Measurements from ENCODE around the gene ZKSCAN3.
A peak's percentile ranks its signal among the peaks of the same experiment; 100 is the strongest.
"Not testable (repeated sequence)": the region's sequence is repeated elsewhere in the genome, so short reads cannot be mapped to it uniquely, and the experiment has no call there.

Gene ZKSCAN3

DNA sequence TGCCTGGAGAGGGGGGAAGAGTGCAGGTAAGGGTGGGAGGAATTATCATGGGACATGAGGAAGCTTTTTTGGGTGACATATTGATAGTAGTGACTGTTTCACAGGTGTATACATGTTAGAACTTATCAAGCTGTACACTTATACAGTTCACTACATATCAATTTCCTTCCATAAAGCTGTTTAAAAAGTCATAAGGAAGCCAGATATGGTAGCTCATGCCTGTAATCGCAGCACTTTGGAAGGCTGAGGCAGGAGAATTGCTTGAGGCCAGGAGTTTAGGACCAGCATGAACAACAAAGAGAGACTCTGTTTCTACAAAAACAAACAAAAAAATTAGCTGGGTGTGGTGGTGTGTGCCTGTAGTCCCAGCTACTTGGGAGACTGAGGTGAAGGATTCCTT is 28.1 kb downstream of the ZKSCAN3 start:
- DNase-seq = no peak

DNA sequence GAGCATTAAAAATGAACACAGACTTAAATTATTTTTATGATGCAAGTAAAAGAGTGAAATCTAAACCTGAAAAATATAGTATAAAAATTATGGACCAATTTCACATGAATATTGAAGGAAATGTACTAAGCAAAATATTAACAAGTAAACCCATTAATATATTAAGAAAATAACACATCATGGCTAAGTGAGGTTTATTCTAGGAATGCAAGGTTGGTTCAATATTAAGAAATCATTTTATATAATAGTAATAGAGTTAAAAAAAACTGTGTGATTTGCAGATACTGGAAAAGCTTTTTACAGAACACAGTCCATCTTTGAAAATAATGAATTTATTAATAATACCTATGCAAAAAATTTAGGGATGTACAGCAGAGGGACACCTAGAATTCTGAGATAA is 28.9 kb downstream of the ZKSCAN3 start:
- DNase-seq = no peak

DNA sequence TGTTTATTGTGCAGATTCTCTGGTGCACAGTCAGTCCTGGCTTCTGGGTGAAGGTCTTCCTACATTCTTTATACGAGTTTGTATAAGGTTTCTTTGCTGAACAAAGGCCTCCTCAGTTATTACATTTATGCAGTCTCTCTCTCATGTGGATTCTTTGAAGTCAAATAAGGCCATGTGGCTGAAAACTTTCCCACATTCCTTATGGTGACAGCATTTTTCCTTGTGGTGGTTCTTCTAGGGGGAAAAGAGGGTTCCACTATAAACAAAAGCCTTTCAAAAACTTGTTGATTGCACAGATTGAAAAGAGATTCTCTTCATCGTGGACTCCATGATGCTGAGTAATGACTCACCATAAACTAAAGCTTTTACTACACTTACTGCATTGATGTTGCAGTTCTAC is 30.6 kb downstream of the ZKSCAN3 start:
- no peak for DNase-seq

DNA sequence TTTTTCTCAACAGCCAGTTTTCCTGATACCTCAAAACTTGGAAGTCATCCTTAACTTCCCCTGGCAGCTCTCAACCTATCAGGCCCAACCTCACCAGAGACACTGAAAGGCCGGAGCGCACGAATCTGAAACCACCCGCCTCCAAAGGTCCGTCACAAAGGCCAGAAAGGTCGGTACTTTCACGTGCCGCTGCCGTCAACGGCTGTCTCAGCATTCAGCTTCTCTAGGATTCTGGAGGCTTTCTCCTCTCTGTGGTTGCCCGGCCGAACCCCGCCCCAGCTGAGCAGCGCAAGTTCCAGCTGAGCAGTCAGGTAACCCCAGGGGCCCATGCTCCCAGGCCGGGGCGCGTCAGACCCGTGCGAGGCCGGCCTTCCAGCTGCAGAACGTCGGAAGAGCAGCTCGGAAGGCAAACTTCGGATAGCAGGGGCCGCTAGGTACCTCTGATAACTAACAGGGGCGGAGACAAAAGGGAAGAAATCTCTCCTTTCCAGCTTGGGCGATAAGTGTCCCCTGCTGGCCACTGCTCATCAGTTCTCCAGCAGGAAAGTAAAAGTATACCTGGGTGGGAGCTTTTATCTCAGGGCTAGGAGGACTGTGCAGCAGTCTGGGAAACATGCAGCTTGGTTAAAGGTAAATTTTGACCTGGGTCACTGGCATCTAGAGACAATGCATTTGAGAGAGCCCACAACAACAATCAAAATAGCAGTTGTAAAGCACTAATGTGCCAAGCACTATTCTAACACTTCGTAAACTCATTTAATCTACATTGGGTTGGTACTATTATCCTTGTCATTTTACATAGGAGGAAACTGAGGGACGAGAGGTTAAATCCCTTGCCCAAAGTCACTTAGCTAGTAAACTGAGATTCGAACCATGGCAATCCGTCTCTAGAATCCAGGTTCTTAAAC is 33.7 kb downstream of the ZKSCAN3 start:
- peak; percentile 26 for DNase-seq

DNA sequence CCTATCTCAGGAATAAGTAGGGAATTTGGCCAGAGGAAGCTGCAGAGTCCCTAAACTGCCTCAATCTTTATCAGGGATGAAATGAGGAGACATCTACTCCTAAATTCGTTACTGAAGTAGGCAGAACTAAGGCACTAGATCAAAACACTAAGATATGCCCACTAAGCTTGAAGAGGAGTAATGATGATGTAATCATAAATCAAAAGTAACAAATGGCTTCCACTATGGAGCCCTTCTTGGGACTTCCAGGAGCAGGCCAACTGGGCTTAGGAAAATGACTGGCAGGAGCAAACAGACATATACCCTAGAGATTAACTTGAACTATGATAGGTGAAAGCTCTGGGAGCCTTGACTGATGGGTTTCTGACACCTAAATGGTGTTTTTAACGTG is 34.4 kb downstream of the ZKSCAN3 start:
- DNase-seq = no peak

DNA sequence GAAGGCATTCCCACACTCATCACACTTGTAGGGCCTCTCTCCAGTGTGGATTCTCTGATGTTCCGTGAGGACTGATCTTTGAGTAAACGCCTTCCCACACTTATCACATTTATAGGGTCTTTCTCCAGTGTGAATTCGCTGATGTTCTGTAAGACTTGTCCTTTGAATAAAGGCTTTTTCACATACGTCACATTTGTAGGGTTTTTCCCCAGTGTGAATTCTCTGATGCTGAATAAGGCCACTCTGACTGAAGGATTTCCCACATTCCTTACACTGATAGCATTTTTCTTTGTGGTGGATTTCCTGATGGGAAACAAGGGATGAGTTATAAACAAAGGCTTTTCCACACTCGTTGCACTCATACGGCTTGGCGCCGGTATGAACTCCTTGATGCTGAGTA is 40.9 kb downstream of the ZKSCAN3 start:
- no peak for DNase-seq

DNA sequence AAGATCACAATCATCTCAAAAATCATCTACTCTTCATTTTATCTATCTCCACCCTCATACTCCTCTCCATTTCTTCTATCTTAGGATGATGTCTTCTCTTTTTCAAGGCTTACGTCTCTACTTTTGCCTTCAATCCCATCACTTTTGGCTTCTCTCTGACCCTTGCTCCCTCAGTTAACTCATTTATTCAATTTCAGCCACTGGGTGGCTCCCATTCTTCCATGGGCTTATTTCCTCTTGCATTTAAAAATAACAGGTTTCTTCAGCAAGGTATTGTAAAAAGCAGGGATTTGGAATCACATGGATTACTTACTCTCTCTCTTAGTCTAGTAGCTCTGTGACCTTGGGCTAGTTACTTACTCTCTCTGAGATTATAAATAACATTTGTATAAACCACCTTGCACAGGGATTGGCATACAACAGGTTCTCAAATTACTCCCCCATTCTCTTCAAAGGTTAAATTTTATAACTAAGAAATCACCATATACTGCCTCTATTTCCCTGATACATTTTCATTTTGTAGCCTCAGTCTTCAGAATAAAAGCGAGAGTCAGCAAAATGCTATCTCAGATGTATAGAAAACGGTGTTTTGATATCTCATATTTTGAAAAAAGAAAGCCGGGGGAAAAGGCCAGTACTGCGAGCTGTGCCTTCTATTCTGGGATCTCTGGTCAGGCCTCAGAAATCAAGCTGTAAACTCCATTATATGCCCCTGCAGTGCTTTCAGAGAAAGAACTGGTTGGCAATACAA is 44.3 kb downstream of the ZKSCAN3 start:
- no peak for DNase-seq

DNA sequence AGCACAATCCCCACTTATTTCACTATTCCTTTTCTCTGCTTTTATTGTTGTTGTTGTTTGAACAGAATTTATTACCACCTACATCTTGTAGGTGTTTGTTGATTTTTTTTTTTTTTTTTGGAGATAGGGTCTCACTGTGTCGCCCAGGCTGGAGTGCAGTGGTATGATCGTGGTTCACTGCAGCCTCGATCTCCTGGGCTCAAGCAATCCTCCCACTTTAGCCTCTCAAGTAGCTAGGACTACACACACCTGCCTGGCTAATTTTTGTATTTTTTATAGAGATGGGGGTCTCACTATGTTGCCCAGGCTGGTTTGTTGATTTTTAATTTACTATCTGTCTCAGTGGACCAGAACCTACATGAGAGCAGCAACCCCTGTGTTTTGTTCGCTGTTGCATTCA is 46.2 kb downstream of the ZKSCAN3 start:
- no peak for DNase-seq

DNA sequence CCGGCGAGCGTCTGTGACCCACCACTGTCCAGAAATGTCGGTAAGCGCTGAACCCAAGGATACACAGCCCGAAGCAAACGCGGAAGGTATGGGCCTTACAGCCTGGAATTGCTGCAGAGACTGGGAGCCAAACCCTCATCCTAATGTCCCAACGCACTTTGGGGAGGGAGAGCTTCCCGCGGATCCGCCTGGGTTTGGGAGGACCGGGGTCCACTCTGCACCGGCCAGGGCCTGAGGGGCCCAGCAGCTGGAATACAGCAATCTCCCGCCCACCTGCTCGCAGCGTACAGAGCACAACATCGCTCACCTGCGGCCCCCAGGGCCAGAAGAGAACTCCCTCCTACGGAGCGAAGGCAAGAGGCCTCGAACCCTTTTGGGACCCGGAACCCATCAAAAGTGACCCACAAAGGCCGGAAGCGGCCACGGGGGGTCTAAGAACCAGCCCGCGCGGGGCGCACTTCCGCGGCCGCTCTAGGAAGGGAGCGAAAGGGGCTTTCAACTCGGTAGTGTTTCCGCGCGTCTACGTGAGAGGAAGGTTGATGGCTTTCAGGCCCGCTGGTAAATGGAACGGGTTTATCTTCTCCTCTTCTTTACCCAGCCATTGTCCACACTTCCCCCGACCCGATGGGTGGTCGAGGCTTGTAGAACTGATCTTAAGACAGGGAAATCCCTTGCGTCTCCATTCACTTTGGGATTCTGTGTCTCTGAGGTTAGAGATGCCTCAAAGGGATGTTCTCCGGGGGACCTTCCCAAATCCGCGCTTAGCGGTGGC is 49.8 kb downstream of the ZKSCAN3 start, which contains the start of gene ZSCAN12:
TSS of gene ZSCAN12 (minus strand) at position 398 of the 772 bp plus-strand sequence. CDS start 1,342 bp downstream, outside the sequence.
- DNase-seq = peak; percentile 87

DNA sequence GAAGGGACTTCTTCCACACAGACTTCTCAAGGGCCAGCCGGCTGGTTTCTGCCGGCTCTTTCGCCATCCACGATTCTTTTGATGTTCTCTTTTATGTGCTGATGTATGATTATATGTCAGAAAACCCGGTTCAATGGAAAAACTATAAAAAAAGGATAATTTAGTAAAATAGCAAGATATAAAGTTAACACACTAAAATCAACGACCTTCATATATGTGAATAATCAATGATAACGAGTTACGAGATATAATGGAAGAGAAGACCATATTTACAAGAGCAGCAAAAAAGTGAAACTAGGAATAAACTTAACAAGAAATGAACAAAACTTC is 50.3 kb downstream of the ZKSCAN3 start:
- no peak for DNase-seq

DNA sequence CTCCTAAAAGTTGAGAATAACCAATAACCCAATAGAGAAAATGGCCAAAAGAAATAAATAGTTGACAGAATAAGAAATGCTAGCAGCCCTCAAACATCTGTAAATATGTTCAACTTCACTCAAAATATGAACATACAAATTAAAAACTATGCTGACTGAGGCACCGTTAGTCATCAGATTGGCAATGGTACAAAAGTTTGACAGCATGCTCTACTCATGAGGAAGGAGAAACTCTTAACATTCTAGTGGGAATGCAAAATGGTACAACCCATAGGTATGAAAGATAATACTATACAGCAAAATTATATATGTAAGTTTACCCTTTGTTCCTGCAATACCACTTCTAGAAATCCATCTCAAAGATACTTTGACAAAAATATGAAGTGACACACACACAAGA is 51.4 kb downstream of the ZKSCAN3 start:
- no peak for DNase-seq

DNA sequence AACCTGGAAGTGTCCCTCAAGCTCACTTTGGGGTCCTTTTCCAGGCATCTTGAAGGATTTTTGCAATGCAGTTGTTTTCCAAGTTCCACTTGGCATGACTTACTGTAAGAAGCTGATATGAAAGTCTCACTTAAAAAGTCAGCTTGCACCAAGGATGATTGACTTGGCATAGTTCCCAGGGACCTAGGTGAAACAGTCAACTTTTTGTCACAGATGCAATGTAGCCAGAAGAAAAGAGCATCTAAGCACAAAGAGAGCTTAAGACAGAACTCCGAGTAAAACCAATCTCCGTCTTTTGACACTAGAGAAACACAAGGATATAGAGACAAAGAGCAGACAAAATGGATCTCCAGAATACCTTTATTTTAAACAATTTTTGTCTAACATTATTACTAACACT is 52.5 kb downstream of the ZKSCAN3 start:
- DNase-seq = no peak

DNA sequence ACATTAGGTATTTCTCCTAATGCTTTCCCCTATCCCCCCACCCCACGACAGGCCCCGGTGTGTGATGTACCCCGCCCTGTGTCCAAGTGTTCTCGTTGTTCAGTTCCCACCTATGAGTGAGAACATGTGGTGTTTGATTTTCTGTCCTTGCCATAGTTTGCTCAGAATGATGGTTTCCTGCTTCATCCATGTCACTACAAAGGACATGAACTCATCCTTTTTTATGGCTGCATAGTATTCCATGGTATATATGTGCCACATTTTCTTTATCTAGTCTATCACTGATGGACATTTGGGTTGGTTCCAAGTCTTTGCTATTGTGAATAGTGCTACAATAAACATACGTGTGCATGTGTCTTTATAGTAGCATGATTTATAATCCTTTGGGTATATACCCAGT is 54.2 kb downstream of the ZKSCAN3 start:
- DNase-seq = not testable (repeated sequence)

DNA sequence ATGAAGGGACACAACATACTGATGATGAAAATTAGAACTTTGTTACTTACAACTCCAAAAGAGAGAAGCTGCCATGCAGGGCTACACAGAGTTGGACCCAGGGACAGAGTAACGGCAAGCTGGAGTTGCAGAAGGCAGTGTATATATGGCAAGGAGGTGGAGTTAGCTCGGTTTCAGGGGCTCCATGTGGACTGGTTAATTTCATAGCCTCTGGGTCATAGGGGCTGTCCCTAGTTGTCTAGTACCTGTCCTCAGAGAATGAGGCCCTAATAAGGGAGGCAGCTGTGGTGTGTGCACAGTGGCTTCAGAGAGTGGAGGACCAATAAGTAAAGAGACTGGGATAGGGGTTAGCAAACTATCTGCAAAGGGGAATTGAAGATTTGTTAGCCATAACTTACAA is 57.7 kb downstream of the ZKSCAN3 start:
- no peak for DNase-seq

DNA sequence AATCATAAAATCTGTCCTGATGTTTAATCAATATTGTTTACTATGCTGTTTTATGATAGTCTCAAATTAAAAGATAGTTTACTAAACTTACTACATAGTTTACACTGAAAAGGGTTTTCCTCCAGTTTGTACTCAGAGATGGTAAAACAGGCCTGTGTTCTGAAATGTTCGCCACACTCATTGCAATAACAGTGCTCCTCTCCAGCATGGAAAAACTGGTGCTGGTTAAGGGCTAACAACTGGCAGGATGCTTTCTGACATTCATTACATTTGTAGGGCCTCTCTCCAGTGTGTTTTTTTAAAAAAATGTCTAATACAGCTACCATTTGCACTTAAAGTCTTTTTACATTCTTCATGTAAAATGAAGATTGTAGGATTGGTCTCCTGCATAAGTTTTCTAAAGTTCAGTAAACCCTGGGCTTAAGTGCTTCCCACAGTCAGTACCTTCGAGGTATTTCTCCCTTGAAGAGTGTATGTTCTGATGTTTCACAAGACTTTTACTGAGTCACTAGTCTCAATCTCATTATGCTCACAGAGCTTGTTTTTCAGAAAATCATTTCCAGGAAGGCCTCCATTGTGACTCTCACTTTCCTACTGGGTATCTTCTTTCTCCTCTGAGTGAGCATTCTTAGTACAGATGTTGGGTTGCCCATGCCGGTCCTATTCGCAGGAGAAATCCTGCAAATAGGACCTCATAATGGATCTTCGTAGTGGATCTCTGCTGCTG is 58.5 kb downstream of the ZKSCAN3 start:
- DNase-seq = no peak

DNA sequence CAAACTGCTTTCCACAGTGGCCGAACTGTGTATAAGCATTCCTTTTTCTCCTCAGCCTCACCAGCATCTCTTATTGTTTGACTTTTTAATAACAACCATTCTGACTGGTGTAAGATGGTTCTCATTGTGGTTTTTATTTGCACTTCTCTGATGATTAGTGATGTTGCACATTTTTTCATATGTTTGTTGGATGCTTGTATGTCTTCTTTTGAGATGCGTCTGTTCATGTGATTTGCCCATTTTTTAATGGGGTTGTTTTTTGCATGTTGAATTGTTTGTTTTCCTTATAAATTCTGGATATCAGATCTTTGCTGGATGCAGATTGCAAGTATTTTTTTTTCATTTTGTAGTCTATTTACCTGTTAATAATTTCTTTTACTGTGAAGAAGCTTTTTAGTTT is 61.0 kb downstream of the ZKSCAN3 start:
- DNase-seq = no peak

DNA sequence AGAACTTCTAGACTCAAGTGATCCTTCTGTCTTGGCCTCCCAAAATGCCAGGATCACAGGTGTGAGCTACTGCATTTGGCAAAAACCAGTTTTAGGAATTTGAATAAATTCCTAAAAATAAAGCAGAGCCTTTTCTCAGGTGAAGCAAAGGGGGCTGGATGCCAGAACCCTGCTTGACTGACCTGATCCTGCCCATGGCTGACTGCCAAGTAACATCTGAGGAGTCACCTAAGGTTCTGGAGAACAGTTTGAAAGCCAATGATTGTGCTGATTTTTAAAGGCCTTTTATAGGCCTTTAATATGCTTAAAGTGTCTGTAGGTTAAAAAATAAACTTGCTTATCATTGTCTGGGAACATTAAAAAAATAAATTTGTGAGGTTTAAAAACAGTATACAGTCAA is 63.9 kb downstream of the ZKSCAN3 start:
- DNase-seq = no peak

Measured in activated naive CD4-positive, alpha-beta T cell treated with anti-CD3 and anti-CD28 coated beads, Interleukin-2, amount 50 U/mL, for 16 hours (primary cell).